ENCODE measurements around the gene DPH1.

DPH1 gene

GRCh38 chr17:2067608-2068024, 37.7 kb downstream of the DPH1 start:
- Histone ChIP-seq H3K36me3 (peaks cover 9 to 48% (median 23%) of the 10 kb centered on the region in 11 experiments; a peak in 16 of 22 replicates), H3K4me3 (peak overlapping the region in 3 of 10 experiments; percentile 10 to 40 (median 15); a peak in 3 of 20 replicates), H3K9ac (peak overlapping the region in 9 of 11 experiments; percentile 25 to 76 (median 50); a peak in 16 of 22 replicates), H3K4me1 (peaks cover 89 to 100% (median 100%) of the 10 kb centered on the region in 10 experiments), H4K20me1 (peaks cover 0 to 42% (median 10%) of the 10 kb centered on the region in 11 experiments; a peak in 7 of 22 replicates), H3K4me2 (peak overlapping the region; percentile 55 to 100 (median 94)), H3K27me3 (no peaks in the 10 kb centered on the region), H3K9me3 (replicated peaks in 1 of 11) (no peaks in the 10 kb centered on the region), H3K27ac (peak overlapping the region in 8 of 11 experiments; percentile 46 to 83 (median 68); a peak in 15 of 22 replicates)
- TF ChIP-seq Cebpa-rat (IDR thresholded peaks at IDR 0.05) = no peak

- Histone ChIP-seq H3K4me1 (peaks cover 89 to 100% (median 100%) of the 10 kb centered on the region in 10 experiments), H3K36me3 (peaks cover 5 to 43% (median 19%) of the 10 kb centered on the region in 11 experiments; a peak in 16 of 22 replicates), H4K20me1 (peaks cover 0 to 42% (median 9%) of the 10 kb centered on the region in 11 experiments; a peak in 6 of 22 replicates), H3K9me3 (replicated peaks in 1 of 11) (no peaks in the 10 kb centered on the region), H3K27ac (peak overlapping the region in 8 of 11 experiments; percentile 33 to 83 (median 68); a peak in 15 of 22 replicates), H3K27me3 (no peaks in the 10 kb centered on the region), H3K9ac (peak overlapping the region in 7 of 11 experiments; percentile 23 to 76 (median 63); a peak in 12 of 22 replicates), H3K4me3 (peak overlapping the region in 1 of 10 experiments; percentile 15; a peak in 1 of 20 replicates), H3K4me2 (peak overlapping the region; percentile 55 to 100 (median 94))
- TF ChIP-seq Cebpa-rat (IDR thresholded peaks at IDR 0.05) = no peak
These were observed 38.1 kb downstream of the DPH1 start for GRCh38 chr17:2068031-2068518.

GRCh38 chr17:2068519-2069051, 38.6 kb downstream of the DPH1 start:
- no peak for TF ChIP-seq Cebpa-rat (IDR thresholded peaks at IDR 0.05)
- no peaks in the 10 kb centered on the region for H3K9me3 ChIP-seq (replicated peaks in 1 of 11)
- no peak overlapping the region; a peak in 1 of 20 replicates for H3K4me3 ChIP-seq
- peaks cover 89 to 100% (median 100%) of the 10 kb centered on the region in 10 experiments for H3K4me1 ChIP-seq
- peaks cover 0 to 42% (median 9%) of the 10 kb centered on the region in 11 experiments; a peak in 6 of 22 replicates for H4K20me1 ChIP-seq
- no peaks in the 10 kb centered on the region for H3K27me3 ChIP-seq
- peak overlapping the region; percentile 55 to 100 (median 94) for H3K4me2 ChIP-seq
- peaks cover 5 to 38% (median 17%) of the 10 kb centered on the region in 11 experiments; a peak in 16 of 22 replicates for H3K36me3 ChIP-seq
- peak overlapping the region in 8 of 11 experiments; percentile 17 to 83 (median 68); a peak in 14 of 22 replicates for H3K27ac ChIP-seq
- peak overlapping the region in 7 of 11 experiments; percentile 23 to 76 (median 63); a peak in 13 of 22 replicates for H3K9ac ChIP-seq

- Histone ChIP-seq H3K27ac (peak overlapping the region in 9 of 11 experiments; percentile 50 to 83 (median 71); a peak in 18 of 22 replicates), H3K4me1 (peaks cover 85 to 100% (median 100%) of the 10 kb centered on the region in 10 experiments), H3K4me3 (no peak overlapping the region), H3K4me2 (peak overlapping the region; percentile 65 to 100 (median 92)), H4K20me1 (peaks cover 0 to 25% (median 0%) of the 10 kb centered on the region in 11 experiments; a peak in 4 of 22 replicates), H3K27me3 (no peaks in the 10 kb centered on the region), H3K9me3 (replicated peaks in 1 of 11) (no peaks in the 10 kb centered on the region), H3K9ac (peak overlapping the region in 6 of 11 experiments; percentile 25 to 60 (median 44); a peak in 10 of 22 replicates), H3K36me3 (peaks cover 1 to 32% (median 9%) of the 10 kb centered on the region in 11 experiments; a peak in 13 of 22 replicates)
- no peak for TF ChIP-seq Cebpa-rat (IDR thresholded peaks at IDR 0.05)
These were observed 40.5 kb downstream of the DPH1 start for GRCh38 chr17:2070241-2071023.

GRCh38 chr17:2071024-2071385, 41.1 kb downstream of the DPH1 start:
- H3K4me3 ChIP-seq = no peak overlapping the region
- H4K20me1 ChIP-seq = peaks cover 0 to 27% (median 0%) of the 10 kb centered on the region in 11 experiments; a peak in 4 of 22 replicates
- no peaks in the 10 kb centered on the region for H3K27me3 ChIP-seq
- peaks cover 0 to 26% (median 4%) of the 10 kb centered on the region in 11 experiments; a peak in 9 of 22 replicates for H3K36me3 ChIP-seq
- no peaks in the 10 kb centered on the region for H3K9me3 ChIP-seq (replicated peaks in 1 of 11)
- H3K4me1 ChIP-seq = peaks cover 85 to 100% (median 100%) of the 10 kb centered on the region in 10 experiments
- H3K4me2 ChIP-seq = peak overlapping the region; percentile 65 to 100 (median 92)
- peak overlapping the region in 8 of 11 experiments; percentile 1 to 60 (median 37); a peak in 9 of 22 replicates for H3K9ac ChIP-seq
- H3K27ac ChIP-seq = peak overlapping the region in 9 of 11 experiments; percentile 50 to 83 (median 71); a peak in 18 of 22 replicates
- no peak for TF ChIP-seq Cebpa-rat (IDR thresholded peaks at IDR 0.05)

DNA sequence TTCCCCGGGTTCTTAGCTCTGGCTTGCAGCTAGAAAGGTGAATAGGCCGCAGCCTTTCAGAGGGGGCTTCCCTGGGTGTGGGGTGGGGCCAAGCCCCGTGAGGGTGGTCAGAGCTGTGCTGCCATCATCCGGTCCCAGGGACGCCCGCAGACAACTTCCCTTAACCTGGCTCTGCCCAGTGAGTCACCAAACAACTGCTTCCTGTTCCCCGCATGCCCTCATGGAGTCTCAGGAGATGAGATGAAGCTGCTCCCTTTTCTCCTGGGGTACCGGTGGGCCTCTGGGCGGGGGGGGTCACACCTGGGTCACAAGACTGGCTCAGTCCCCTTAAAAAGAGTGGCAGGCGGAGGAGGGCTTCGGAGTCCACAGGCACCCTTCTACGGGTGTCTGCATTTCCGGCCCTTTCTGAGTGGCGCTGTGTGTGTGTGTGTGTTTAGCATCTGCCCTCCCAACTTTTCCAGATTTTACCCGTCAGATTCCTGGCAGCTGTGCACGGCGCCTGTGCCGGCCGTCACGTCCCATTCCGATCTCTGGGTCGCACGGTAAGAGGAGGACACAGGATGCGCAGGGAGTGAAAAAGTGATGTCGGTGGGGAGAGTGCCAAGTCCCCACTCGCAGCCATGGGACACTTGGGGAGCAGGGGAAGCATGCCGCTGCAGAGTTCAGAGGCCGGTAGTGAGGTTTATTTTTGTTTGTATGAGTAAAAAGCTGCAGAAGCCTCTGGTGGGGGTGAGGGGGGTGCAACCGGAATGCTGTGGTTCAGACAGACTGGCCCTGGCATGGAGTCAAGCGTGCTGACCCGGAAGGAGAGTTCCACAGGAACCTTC, 41.7 kb downstream of the DPH1 start:
- H3K27me3 ChIP-seq = no peaks in the 10 kb centered on the region
- H3K9ac ChIP-seq = peak overlapping the region in 9 of 11 experiments; percentile 1 to 60 (median 47); a peak in 11 of 22 replicates
- no peaks in the 10 kb centered on the region for H3K9me3 ChIP-seq (replicated peaks in 1 of 11)
- TF ChIP-seq Cebpa-rat (IDR thresholded peaks at IDR 0.05) = no peak
- H3K4me2 ChIP-seq = peak overlapping the region; percentile 65 to 100 (median 92)
- H4K20me1 ChIP-seq = peaks cover 0 to 27% (median 0%) of the 10 kb centered on the region in 11 experiments; a peak in 4 of 22 replicates
- 0 out of 20 replicates have a peak overlapping the region, but pooled peaks of 1 of the 10 experiments have one; percentile 12 for H3K4me3 ChIP-seq
- H3K27ac ChIP-seq = peak overlapping the region in 9 of 11 experiments; percentile 50 to 83 (median 71); a peak in 18 of 22 replicates
- H3K36me3 ChIP-seq = peaks cover 0 to 26% (median 4%) of the 10 kb centered on the region in 11 experiments; a peak in 13 of 22 replicates
- H3K4me1 ChIP-seq = peaks cover 85 to 100% (median 100%) of the 10 kb centered on the region in 10 experiments

DNA sequence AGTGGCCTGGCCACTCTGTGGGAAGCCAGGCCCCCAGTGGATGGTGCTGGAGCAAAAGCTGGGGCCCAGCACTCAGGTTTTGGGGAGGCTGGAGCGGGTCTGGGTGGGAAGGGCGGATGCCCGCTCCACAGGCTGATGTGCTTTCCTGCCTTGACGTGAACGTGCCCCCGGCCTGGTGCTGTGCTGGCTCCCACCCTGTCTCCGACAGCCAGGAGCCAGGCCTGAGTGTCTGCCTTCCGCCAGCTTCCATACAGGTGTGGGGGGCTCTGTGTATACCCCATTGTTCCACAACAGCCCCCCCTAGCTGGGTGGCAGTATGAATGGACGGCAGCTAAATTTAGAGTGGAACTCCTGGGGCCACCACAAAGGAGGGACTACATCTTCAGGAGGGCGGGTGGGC, 45.0 kb downstream of the DPH1 start:
- Histone ChIP-seq H3K9ac (peak overlapping the region in 7 of 11 experiments; percentile 11 to 60 (median 40); a peak in 8 of 22 replicates), H3K4me1 (peaks cover 66 to 82% (median 78%) of the 10 kb centered on the region in 10 experiments), H3K4me3 (no peak overlapping the region), H3K9me3 (replicated peaks in 1 of 11) (no peaks in the 10 kb centered on the region), H4K20me1 (peaks cover 0 to 8% (median 0%) of the 10 kb centered on the region in 11 experiments; a peak in 2 of 22 replicates), H3K4me2 (peak overlapping the region in 10 of 11 experiments; percentile 46 to 100 (median 93); a peak in 19 of 22 replicates), H3K27me3 (no peaks in the 10 kb centered on the region), H3K36me3 (peaks cover 31 to 54% (median 35%) of the 10 kb centered on the region in 11 experiments), H3K27ac (peak overlapping the region in 8 of 11 experiments; percentile 21 to 83 (median 62); a peak in 13 of 22 replicates)
- no peak for TF ChIP-seq Cebpa-rat (IDR thresholded peaks at IDR 0.05)

Data from BLaER1 treated with 17β-estradiol and CSF1 and Interleukin-3, amounts not matched to agents 10 nM and 100 nM (cell line).